Glutamatergic neuron (in vitro differentiated cells): ENCODE measurements around the gene STAMBP. TPM values are rescaled to one million over a fixed set of nuclear protein-coding genes. Genes with fewer than 3 reads are reported as not detected.

Experiments
- DNase-seq: peaks from one replicate; pipeline ENCODE4 v3.0.0; 2022
- H3K27ac Mint-ChIP-seq: one replicate; pipeline ENCODE4 v1.8.0; 2020; ENCODE audit warnings: mild to moderate bottlenecking, mixed read lengths, inconsistent platforms; ENCODE audit not compliant: unreplicated experiment
- H3K27me3 Mint-ChIP-seq: one replicate; pipeline ENCODE4 v1.8.0; 2020; ENCODE audit warnings: mild to moderate bottlenecking, moderate library complexity, mixed read lengths, inconsistent platforms; ENCODE audit not compliant: unreplicated experiment
- H3K36me3 Mint-ChIP-seq: one replicate; pipeline ENCODE4 v1.8.0; 2020; ENCODE audit warnings: mild to moderate bottlenecking, mixed read lengths, inconsistent platforms; ENCODE audit not compliant: unreplicated experiment
- H3K4me1 Mint-ChIP-seq: one replicate; pipeline ENCODE4 v1.8.0; 2020; ENCODE audit warnings: mild to moderate bottlenecking, low read depth, mixed read lengths, inconsistent platforms; ENCODE audit not compliant: unreplicated experiment
- H3K4me3 Mint-ChIP-seq: one replicate; pipeline ENCODE4 v1.8.0; 2020; ENCODE audit warnings: mild to moderate bottlenecking, mixed read lengths, inconsistent platforms; ENCODE audit not compliant: unreplicated experiment
- H3K9me3 Mint-ChIP-seq: one replicate; pipeline ENCODE4 v1.8.0; 2020; ENCODE audit warnings: mild to moderate bottlenecking, moderate library complexity, mixed read lengths, inconsistent platforms; ENCODE audit not compliant: unreplicated experiment
- CTCF ChIP-seq: fragments of 200-600 bp; sonication (generic); IDR thresholded peaks from one replicate; pipeline ENCODE4 v1.5.0; 2021; ENCODE audit not compliant: partially characterized antibody, unreplicated experiment
- total RNA-seq: library from RNA; stranded (reverse); fragmentation: NEBNext Ultra II Directional; extraction: Animal tissue kit (Norgen Biotek cat#: 25700); gene quantifications from one replicate; pipeline ENCODE4 v1.2.1, GENCODE V29; 2021; ENCODE audit not compliant: unreplicated experiment

The STAMBP gene
- total RNA-seq, 1 donor from 2014 or later = 48.9 TPM

- H3K4me1 Mint-ChIP-seq = no peaks in the 10 kb centered on the region
- no peak for DNase-seq
- H3K27ac Mint-ChIP-seq = no peak overlapping the region
- peak overlapping the region; percentile 38 for H3K4me3 Mint-ChIP-seq
- H3K27me3 Mint-ChIP-seq = peaks cover 4% of the 10 kb centered on the region
- no peaks in the 10 kb centered on the region for H3K9me3 Mint-ChIP-seq
- no peak for TF ChIP-seq CTCF
- no peaks in the 10 kb centered on the region for H3K36me3 Mint-ChIP-seq
Observed at GRCh38 chr2:73891276-73891901, 62.6 kb downstream of the STAMBP start.

- no peak for DNase-seq
- Mint-ChIP-seq H3K27ac (no peak within 1 kb of the TSS), H3K4me1 (no peaks in the 10 kb centered on the region), H3K9me3 (peaks cover 2% of the 10 kb centered on the region), H3K4me3 (no peak within 1 kb of the TSS), H3K36me3 (no peaks in the 10 kb centered on the region), H3K27me3 (peaks cover 6% of the 10 kb centered on the region)
- no peak for TF ChIP-seq CTCF
Observed at GRCh38 chr2:73892631-73893329, 64.0 kb downstream of the STAMBP start, which contains the start of gene ACTG2. Gene ACTG2, plus strand, starts transcription at chr2:73893008. Its CDS starts 8,304 bp downstream, at chr2:73901312.

- Mint-ChIP-seq H3K4me1 (no peaks in the 10 kb centered on the region), H3K36me3 (no peaks in the 10 kb centered on the region), H3K4me3 (no peak overlapping the region), H3K9me3 (peaks cover 2% of the 10 kb centered on the region), H3K27ac (no peak overlapping the region), H3K27me3 (peaks cover 6% of the 10 kb centered on the region)
- DNase-seq = no peak
- no peak for TF ChIP-seq CTCF
Observed at GRCh38 chr2:73893764-73894474, 65.2 kb downstream of the STAMBP start.

GRCh38 chr2:73894475-73894850 is 65.7 kb downstream of the STAMBP start:
- Mint-ChIP-seq H3K4me1 (no peaks in the 10 kb centered on the region), H3K27me3 (peaks cover 6% of the 10 kb centered on the region), H3K9me3 (peaks cover 2% of the 10 kb centered on the region), H3K27ac (no peak overlapping the region), H3K36me3 (no peaks in the 10 kb centered on the region), H3K4me3 (no peak overlapping the region)
- TF ChIP-seq CTCF = no peak
- no peak for DNase-seq
